ENCODE data around the gene SLC6A19.

SLC6A19 gene

GRCh38 chr5:1270933-1271914 lies 69.8 kb downstream of the SLC6A19 start:
- DNase-seq = no peak
- Histone ChIP-seq H3K27me3 (ENCODE audit: insufficient read depth, low read depth, severe bottlenecking) (no peaks in the 10 kb centered on the region), H3K4me3 (ENCODE audit: low read depth, low read length) (no peak overlapping the region), H3K9me3 (ENCODE audit: severe bottlenecking) (no peaks in the 10 kb centered on the region), H3K27ac (no peak overlapping the region), H3K36me3 (no peaks in the 10 kb centered on the region)
- no peak for TF ChIP-seq CTCF (IDR thresholded peaks at IDR 0.05; ENCODE audit: low read depth, low read length)

GRCh38 chr5:1272201-1272600 lies 70.8 kb downstream of the SLC6A19 start:
- no peak for DNase-seq
- Histone ChIP-seq H3K27me3 (ENCODE audit: insufficient read depth, low read depth, severe bottlenecking) (no peaks in the 10 kb centered on the region), H3K4me3 (ENCODE audit: low read depth, low read length) (no peak overlapping the region), H3K9me3 (ENCODE audit: severe bottlenecking) (no peaks in the 10 kb centered on the region), H3K27ac (no peak overlapping the region), H3K36me3 (no peaks in the 10 kb centered on the region)
- TF ChIP-seq CTCF (IDR thresholded peaks at IDR 0.05; ENCODE audit: low read depth, low read length) = no peak

- TF ChIP-seq CTCF (IDR thresholded peaks at IDR 0.05; ENCODE audit: low read depth, low read length) = no peak
- no peaks in the 10 kb centered on the region for H3K27me3 ChIP-seq (ENCODE audit: insufficient read depth, low read depth, severe bottlenecking)
- no peak overlapping the region for H3K27ac ChIP-seq
- H3K9me3 ChIP-seq (ENCODE audit: severe bottlenecking) = no peaks in the 10 kb centered on the region
- no peaks in the 10 kb centered on the region for H3K36me3 ChIP-seq
- no peak for DNase-seq
- H3K4me3 ChIP-seq (ENCODE audit: low read depth, low read length) = no peak overlapping the region
Measured at GRCh38 chr5:1273745-1274144, 72.3 kb downstream of the SLC6A19 start.

- Histone ChIP-seq H3K4me3 (ENCODE audit: low read depth, low read length) (no peak overlapping the region), H3K27ac (no peak overlapping the region), H3K27me3 (ENCODE audit: insufficient read depth, low read depth, severe bottlenecking) (no peaks in the 10 kb centered on the region), H3K36me3 (no peaks in the 10 kb centered on the region), H3K9me3 (ENCODE audit: severe bottlenecking) (no peaks in the 10 kb centered on the region)
- no peak for TF ChIP-seq CTCF (IDR thresholded peaks at IDR 0.05; ENCODE audit: low read depth, low read length)
- DNase-seq = no peak
Measured at GRCh38 chr5:1274471-1274870, 73.1 kb downstream of the SLC6A19 start.

All from WERI-Rb-1 (cell line).